PFSK-1 (cell line): ENCODE data around the gene DPP8.

Experiments used
- POLR2AphosphoS5 ChIP-seq: IDR thresholded peaks from 2 replicates; pipeline ENCODE4 v1.6.1; 2012; ENCODE audit warnings: low read depth, mild to moderate bottlenecking, control low read depth, low read length, moderate library complexity
- REST ChIP-seq, 2 experiments: IDR thresholded peaks; 2 replicates each; pipeline versions ENCODE4 v1.6.1 to v1.8.0; 2011 to 2012; ENCODE audit warnings: low read depth in 2 of 2, low read length in 2 of 2, control low read depth in 1 of 2, inconsistent platforms in 1 of 2, mild to moderate bottlenecking in 1 of 2, moderate library complexity in 1 of 2; ENCODE audit not compliant: insufficient read depth in 1 of 2
- SIN3A ChIP-seq: IDR thresholded peaks from 2 replicates; pipeline ENCODE4 v1.6.1; 2012; ENCODE audit warnings: mild to moderate bottlenecking, low read length, moderate library complexity, borderline replicate concordance; ENCODE audit not compliant: insufficient read depth
- TAF1 ChIP-seq: IDR thresholded peaks from 2 replicates; pipeline ENCODE4 v1.6.1; 2012; ENCODE audit warnings: low read length, control low read depth, borderline replicate concordance; ENCODE audit not compliant: insufficient read depth

- no peak for TF ChIP-seq POLR2AphosphoS5
- no peak for TF ChIP-seq TAF1
- no peak for TF ChIP-seq REST (IDR thresholded peaks at IDR 0.05; ENCODE audit: insufficient read depth in 1 of 2, low read depth in 2 of 2, low read length in 2 of 2)
- no peak for TF ChIP-seq SIN3A
Observed at GRCh38 chr15:65394936-65395335, 122.6 kb downstream of the DPP8 start.
